Measurements from ENCODE around the gene PMAIP1.
A peak's percentile ranks its signal among the peaks of the same experiment; 100 is the strongest.
"Not testable (repeated sequence)": the region's sequence is repeated elsewhere in the genome, so short reads cannot be mapped to it uniquely, and the experiment has no call there.

PMAIP1 gene

GRCh38 chr18:59885579-59886163, 14.1 kb upstream of the PMAIP1 start:
- DNase-seq = peak; percentile 51

DNA sequence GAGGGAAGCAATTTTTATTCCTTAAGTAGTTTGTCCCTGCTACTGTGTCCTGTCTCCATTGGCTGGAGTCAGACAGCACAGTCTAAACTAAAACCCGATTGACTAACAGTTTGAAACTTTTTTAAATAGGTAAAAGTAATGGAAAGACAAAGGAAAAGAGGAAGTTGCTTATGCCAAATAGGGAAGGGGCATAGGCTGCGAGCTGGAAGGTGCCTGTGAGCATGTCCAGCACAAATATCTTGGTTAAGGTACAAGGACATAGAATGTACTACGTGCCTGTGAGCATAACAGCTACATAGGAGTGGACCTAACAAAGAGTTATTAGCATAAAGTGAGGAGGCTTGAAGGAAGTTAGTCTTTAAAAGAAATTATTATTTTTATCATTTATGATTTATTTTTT, 13.4 kb upstream of the PMAIP1 start:
- DNase-seq = not testable (repeated sequence)

- DNase-seq = no peak
These were observed 7.7 kb upstream of the PMAIP1 start for GRCh38 chr18:59892123-59892522.

GRCh38 chr18:59893971-59894370, 5.8 kb upstream of the PMAIP1 start:
- no peak for DNase-seq

DNA sequence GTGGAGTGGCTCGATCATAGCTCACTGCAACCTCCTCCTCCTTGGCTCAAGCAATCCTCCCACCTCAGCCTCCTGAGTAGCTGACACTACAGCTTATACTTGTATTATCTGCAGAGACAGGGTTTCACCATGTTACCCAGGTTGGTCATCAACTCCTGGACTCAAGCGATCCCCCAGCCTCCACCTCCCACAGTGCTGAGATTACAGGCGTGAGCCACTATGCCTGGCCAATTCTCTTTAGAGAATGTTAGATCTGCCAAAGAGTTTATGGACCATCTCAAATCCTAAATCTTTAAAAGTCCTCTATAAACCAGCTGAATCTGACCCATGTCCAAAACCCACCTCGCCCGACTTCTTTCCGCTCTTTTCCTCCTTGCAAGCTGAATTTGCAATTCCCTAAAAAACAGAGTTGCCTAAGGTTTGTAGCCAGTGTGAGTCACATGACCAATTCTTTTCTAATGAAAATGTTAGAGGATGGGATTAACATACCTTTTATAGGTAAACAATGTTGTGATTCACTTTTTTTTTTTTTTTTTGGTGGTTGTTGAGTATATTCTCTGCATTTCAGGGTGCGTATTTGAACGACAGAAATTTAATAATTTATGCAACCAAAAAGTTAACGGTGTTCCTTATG, 2.4 kb upstream of the PMAIP1 start:
- no peak for DNase-seq

DNA sequence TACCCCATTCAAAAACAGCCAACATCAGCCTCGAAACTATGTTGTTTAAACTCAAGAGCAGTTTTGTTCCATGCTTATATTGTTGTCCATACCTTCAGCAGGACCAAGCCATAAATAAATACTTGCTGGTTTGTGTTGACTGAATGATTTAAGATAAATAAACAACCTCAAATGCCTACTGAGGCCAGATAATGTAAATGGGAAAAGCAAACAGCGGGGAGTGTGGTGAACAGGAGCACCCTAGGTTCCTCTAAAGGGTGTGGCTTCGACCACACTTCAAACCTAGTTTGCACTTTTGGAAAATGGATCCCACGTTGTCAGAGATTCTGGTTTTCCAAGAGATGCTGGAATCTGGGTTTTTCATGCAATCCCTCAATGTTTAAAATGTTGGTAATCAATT, 1.7 kb upstream of the PMAIP1 start:
- no peak for DNase-seq

- DNase-seq = no peak
These were observed 1.0 kb upstream of the PMAIP1 start for GRCh38 chr18:59898609-59899297.

DNA sequence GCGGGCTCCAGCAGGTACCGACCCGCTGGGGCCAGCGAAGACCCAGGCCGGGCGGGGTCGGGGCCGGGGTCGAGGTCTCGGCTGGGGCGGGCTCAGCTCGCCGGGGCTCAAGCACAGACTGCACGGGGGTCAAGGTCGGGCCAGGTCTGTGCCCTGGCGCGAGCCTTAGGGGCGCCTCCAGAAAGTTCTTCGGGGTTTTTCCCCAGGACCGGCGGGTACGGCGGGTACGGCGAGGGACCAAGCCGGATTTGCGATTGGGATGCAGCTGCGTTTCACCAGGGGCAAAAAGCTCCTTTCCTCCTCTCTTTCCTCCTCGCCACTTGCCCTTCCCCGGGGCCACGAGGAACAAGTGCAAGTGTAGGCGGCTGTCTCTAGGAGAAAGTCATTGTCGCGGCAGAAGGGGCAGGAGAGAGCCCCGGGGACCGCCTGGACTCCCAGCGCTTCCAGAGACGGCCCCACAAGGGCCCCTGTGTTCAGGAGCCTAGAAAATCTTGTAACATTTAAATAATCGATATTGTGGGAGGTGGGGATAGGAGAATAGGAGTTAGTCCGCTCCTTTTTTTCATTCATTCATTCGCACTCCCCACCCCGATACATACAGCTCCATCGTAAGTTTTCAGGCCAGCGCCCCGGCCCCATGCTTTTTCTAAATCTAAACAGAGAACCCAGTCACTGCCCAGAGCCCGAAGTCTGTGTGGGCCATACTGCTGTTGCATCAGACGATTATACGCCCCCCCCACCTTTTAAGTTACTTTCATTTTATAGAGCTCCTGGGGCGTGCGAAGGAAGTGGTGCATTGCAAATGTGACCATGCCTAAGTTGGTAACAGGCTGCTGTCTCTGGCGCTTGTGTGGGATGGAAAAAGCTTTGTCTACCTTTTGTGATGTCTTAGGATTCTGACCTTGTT, 679 bp downstream of the PMAIP1 start:
- DNase-seq = peak; percentile 85

- DNase-seq = no peak
These were observed 2.6 kb downstream of the PMAIP1 start for GRCh38 chr18:59902131-59902992.

- DNase-seq = no peak
These were observed 3.3 kb downstream of the PMAIP1 start for GRCh38 chr18:59902993-59903610.

- no peak for DNase-seq
These were observed 4.3 kb downstream of the PMAIP1 start for GRCh38 chr18:59904011-59904601.

GRCh38 chr18:59905686-59906091, 5.9 kb downstream of the PMAIP1 start:
- DNase-seq = no peak

DNA sequence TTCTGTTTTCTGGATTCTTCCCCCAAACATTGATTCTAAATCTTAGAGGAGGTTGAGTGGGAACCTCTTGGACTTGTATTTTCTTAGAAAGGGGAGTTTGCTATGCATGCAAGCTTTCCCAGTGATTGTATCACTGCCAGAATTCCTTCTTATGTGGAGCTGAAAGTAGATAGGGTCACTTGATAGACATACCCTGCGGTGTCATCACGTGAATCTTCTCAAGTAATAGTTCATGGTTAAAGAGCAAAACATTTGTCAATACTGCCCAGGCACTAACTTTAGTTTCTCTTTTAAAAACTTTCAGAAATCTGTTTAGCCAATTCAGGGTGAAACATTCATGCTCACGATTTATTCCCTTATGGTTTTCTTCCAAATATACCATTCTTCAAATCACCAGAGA, 6.4 kb downstream of the PMAIP1 start:
- DNase-seq = no peak

GRCh38 chr18:59907172-59907571, 7.4 kb downstream of the PMAIP1 start:
- no peak for DNase-seq

DNA sequence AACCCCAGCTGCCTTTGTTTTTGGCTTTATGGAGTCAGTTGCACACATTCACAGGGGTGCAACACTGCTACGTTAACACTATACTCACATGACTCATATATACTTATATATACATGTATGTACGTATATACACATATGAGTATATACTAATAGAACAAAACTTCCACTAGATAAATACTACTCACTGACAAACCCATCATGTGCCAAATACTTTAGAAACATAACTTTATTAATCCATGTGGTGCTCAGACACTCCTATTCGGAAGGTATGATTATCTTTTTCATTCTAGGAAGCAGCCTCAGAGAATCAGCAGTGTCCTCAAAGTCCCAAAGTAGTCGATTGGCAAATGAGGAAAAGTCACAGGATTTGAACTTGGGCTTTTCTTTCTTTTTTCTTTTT, 7.9 kb downstream of the PMAIP1 start:
- DNase-seq = no peak

DNA sequence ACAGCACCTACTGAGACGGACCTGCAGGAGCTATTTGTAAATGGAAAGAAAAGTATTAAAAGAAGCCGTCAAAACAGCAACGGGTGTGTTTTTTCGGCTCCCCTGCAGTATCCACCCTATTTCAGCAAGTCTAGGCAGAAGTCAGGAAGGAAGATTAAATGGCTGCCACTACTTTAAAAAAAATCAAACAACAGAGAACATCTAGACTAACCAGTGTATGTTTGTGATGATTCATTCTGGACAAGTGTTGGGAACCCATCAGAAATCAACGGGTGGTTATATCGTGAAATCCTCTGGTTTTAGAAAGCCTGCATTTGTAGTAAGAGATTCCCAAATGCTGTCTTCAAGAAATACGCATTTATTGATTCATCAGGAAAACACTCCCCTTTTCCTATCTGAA, 9.0 kb downstream of the PMAIP1 start:
- DNase-seq = no peak

GRCh38 chr18:59909289-59910036, 9.7 kb downstream of the PMAIP1 start:
- no peak for DNase-seq

GRCh38 chr18:59910967-59911366, 11.2 kb downstream of the PMAIP1 start:
- no peak for DNase-seq

DNA sequence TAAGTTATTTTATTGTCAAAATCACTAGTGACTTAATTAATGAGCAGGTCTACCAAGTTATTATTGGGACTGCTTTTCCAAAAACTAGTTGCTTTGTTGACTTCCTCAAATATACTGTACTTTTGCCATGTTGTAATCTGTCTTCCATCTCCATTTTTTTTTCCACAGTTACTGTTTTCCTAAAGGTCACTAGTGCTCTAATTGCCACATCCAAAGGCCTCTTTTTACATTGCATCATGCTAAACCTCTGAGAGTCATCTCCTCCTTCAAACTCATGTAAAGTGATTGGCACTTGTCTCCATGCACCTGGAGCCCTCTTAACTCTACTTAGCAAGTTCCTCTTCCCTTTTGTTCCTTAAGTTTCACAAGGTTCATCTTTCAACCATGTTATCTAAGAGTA, 11.8 kb downstream of the PMAIP1 start:
- DNase-seq = peak; percentile 36

GRCh38 chr18:59912007-59912550, 12.3 kb downstream of the PMAIP1 start:
- no peak for DNase-seq
